NCI-H345 treated with DMSO at 0.1 percent for 48 hours (cell line): Measurements from ENCODE around the gene XYLB.
"Not testable (repeated sequence)": the region's sequence is repeated elsewhere in the genome, so short reads cannot be mapped to it uniquely, and the experiment has no call there.

Source experiments
- DNase-seq: peaks from one replicate; lab custom pipeline; 2025; ENCODE audit not compliant: unreplicated experiment; lab: John Stamatoyannopoulos, UW

The XYLB gene

GRCh38 chr3:38386992-38387750, 40.6 kb downstream of the XYLB start:
- no peak for DNase-seq

GRCh38 chr3:38387862-38388261, 41.3 kb downstream of the XYLB start:
- DNase-seq = no peak

GRCh38 chr3:38392604-38393163, 46.1 kb downstream of the XYLB start:
- no peak for DNase-seq

GRCh38 chr3:38396239-38396638, 49.7 kb downstream of the XYLB start:
- no peak for DNase-seq

GRCh38 chr3:38396861-38397260, 50.3 kb downstream of the XYLB start:
- DNase-seq = no peak

- DNase-seq = no peak
Observed at GRCh38 chr3:38397320-38397719, 50.7 kb downstream of the XYLB start.

- DNase-seq = no peak
Observed at GRCh38 chr3:38401246-38401962, 54.8 kb downstream of the XYLB start.

- DNase-seq = no peak
Observed at GRCh38 chr3:38404286-38404685, 57.7 kb downstream of the XYLB start.

- DNase-seq = no peak
Observed at GRCh38 chr3:38411591-38411990, 65.0 kb downstream of the XYLB start.

- not testable (repeated sequence) for DNase-seq
Observed at GRCh38 chr3:38420758-38421157, 74.2 kb downstream of the XYLB start.

- DNase-seq = no peak
Observed at GRCh38 chr3:38421679-38422336, 75.2 kb downstream of the XYLB start.

GRCh38 chr3:38426798-38427426, 80.3 kb downstream of the XYLB start:
- not testable (repeated sequence) for DNase-seq

- DNase-seq = not testable (repeated sequence)
Observed at GRCh38 chr3:38432871-38433658, 86.5 kb downstream of the XYLB start.

GRCh38 chr3:38433661-38434060, 87.1 kb downstream of the XYLB start:
- DNase-seq = not testable (repeated sequence)

- DNase-seq = not testable (repeated sequence)
Observed at GRCh38 chr3:38438436-38439069, 92.0 kb downstream of the XYLB start.

GRCh38 chr3:38443205-38443604, 96.6 kb downstream of the XYLB start:
- DNase-seq = not testable (repeated sequence)

GRCh38 chr3:38446085-38446686, 99.6 kb downstream of the XYLB start:
- no peak for DNase-seq

- no peak for DNase-seq
Observed at GRCh38 chr3:38446812-38447211, 100.2 kb downstream of the XYLB start.

GRCh38 chr3:38450853-38451252, 104.3 kb downstream of the XYLB start:
- no peak for DNase-seq
